Gastrocnemius medialis (tissue), 4 donors: ENCODE results near the gene SEMG2.

Source experiments
- POLR2A ChIP-seq, 2 donors: fragments of 450-650 bp; IDR thresholded peaks; one replicate each; pipeline ENCODE4 v1.6.1; 2017; ENCODE audit warnings: antibody characterized with exemption in 2 of 2, mild to moderate bottlenecking in 2 of 2, moderate library complexity in 2 of 2
- TF ChIP-seq, protein P1 (sequence below), 5 experiments: fragments of 450-650 bp in 3 of 5; fragments of 200-600 bp in 2 of 5; sonication (generic) in 2 of 5; IDR thresholded peaks in 4 of 5; conservative IDR thresholded peaks in 1 of 5; 1 replicate in 4 of 5; 2 replicates in 1 of 5; pipeline ENCODE4 v1.5.1; 2016 to 2019; ENCODE audit warnings: antibody characterized with exemption in 5 of 5, mild to moderate bottlenecking in 3 of 5, moderate library complexity in 3 of 5

DNA sequence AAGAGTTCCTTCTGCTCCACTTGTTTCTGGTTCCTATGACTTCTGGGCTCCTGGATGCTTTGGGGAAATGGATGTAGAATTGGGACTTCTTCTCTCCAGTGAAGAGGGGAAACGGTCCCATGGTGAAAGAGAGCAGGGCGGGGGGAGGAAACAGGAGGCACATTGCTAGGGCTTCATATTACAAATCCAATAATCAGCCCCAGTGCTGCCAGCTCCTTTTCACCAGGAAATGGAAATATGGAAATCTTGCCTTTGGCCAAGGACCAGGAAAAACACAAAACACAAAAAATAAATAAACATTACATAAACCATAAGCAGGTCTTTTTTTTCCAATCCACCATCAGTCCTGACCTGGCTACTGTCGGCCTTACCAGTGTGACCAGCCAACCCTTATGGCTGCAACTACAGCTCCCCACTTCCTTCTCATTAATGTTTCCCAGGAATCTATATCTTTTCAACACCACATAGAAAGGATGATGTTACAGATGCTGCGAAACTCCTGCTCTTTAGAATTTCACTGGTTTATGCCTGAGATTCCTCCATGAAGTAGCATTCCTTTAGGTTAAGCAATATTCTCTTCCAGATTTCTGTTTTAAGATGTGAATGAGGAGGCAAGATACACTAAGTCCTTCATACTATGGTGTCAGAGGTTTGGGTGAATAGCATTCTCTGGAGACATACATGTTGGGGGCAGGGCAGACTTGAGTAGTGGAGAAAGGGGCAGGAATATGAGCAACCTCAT, 44.5 kb upstream of the SEMG2 start:
- no peak for TF ChIP-seq POLR2A (IDR thresholded peaks at IDR 0.05)
- TF ChIP-seq, protein P1, sequence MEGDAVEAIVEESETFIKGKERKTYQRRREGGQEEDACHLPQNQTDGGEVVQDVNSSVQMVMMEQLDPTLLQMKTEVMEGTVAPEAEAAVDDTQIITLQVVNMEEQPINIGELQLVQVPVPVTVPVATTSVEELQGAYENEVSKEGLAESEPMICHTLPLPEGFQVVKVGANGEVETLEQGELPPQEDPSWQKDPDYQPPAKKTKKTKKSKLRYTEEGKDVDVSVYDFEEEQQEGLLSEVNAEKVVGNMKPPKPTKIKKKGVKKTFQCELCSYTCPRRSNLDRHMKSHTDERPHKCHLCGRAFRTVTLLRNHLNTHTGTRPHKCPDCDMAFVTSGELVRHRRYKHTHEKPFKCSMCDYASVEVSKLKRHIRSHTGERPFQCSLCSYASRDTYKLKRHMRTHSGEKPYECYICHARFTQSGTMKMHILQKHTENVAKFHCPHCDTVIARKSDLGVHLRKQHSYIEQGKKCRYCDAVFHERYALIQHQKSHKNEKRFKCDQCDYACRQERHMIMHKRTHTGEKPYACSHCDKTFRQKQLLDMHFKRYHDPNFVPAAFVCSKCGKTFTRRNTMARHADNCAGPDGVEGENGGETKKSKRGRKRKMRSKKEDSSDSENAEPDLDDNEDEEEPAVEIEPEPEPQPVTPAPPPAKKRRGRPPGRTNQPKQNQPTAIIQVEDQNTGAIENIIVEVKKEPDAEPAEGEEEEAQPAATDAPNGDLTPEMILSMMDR (IDR thresholded peaks at IDR 0.05 in 4 of 5, conservative IDR thresholded peaks at IDR 0.05 in 1 of 5): no peak
